Panc1 (cell line): ENCODE measurements around the gene SETD1B.

Source experiments
- POLR2AphosphoS5 ChIP-seq: IDR thresholded peaks from 2 replicates; pipeline ENCODE4 v1.6.1; 2012; ENCODE audit warnings: mild to moderate bottlenecking, low read depth, low read length, moderate library complexity
- REST ChIP-seq, 2 experiments: IDR thresholded peaks; 2 replicates each; pipeline ENCODE4 v1.6.1; 2011 to 2012; ENCODE audit warnings: low read depth in 2 of 2, control low read depth in 1 of 2, low read length in 1 of 2, mild to moderate bottlenecking in 1 of 2, moderate library complexity in 1 of 2; ENCODE audit not compliant: insufficient read depth in 1 of 2
- TF ChIP-seq, protein P1 (sequence below): fragments of 450-650 bp; IDR thresholded peaks from 2 replicates; pipeline ENCODE4 v1.5.1; 2017; ENCODE audit warnings: mild to moderate bottlenecking

GRCh38 chr12:121845701-121846100, 41.9 kb downstream of the SETD1B start:
- no peak for TF ChIP-seq REST (IDR thresholded peaks at IDR 0.05; ENCODE audit: insufficient read depth in 1 of 2, low read depth in 2 of 2, low read length in 1 of 2)
- no peak for TF ChIP-seq POLR2AphosphoS5
- TF ChIP-seq, protein P1, sequence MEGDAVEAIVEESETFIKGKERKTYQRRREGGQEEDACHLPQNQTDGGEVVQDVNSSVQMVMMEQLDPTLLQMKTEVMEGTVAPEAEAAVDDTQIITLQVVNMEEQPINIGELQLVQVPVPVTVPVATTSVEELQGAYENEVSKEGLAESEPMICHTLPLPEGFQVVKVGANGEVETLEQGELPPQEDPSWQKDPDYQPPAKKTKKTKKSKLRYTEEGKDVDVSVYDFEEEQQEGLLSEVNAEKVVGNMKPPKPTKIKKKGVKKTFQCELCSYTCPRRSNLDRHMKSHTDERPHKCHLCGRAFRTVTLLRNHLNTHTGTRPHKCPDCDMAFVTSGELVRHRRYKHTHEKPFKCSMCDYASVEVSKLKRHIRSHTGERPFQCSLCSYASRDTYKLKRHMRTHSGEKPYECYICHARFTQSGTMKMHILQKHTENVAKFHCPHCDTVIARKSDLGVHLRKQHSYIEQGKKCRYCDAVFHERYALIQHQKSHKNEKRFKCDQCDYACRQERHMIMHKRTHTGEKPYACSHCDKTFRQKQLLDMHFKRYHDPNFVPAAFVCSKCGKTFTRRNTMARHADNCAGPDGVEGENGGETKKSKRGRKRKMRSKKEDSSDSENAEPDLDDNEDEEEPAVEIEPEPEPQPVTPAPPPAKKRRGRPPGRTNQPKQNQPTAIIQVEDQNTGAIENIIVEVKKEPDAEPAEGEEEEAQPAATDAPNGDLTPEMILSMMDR: no peak
